ENCODE data around the gene SSTR5.

- TF ChIP-seq, protein P1, sequence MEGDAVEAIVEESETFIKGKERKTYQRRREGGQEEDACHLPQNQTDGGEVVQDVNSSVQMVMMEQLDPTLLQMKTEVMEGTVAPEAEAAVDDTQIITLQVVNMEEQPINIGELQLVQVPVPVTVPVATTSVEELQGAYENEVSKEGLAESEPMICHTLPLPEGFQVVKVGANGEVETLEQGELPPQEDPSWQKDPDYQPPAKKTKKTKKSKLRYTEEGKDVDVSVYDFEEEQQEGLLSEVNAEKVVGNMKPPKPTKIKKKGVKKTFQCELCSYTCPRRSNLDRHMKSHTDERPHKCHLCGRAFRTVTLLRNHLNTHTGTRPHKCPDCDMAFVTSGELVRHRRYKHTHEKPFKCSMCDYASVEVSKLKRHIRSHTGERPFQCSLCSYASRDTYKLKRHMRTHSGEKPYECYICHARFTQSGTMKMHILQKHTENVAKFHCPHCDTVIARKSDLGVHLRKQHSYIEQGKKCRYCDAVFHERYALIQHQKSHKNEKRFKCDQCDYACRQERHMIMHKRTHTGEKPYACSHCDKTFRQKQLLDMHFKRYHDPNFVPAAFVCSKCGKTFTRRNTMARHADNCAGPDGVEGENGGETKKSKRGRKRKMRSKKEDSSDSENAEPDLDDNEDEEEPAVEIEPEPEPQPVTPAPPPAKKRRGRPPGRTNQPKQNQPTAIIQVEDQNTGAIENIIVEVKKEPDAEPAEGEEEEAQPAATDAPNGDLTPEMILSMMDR (IDR thresholded peaks at IDR 0.05; ENCODE audit: low read depth, low read length, missing input control): no peak
- TF ChIP-seq REST (IDR thresholded peaks at IDR 0.05) (no peak), RAD21 (IDR thresholded peaks at IDR 0.05) (no peak), GABPA (IDR thresholded peaks at IDR 0.05 in 1 of 2, conservative IDR thresholded peaks at IDR 0.05 in 1 of 2) (no peak), JUND (IDR thresholded peaks at IDR 0.05) (no peak)
- TF ChIP-seq, protein P2, sequence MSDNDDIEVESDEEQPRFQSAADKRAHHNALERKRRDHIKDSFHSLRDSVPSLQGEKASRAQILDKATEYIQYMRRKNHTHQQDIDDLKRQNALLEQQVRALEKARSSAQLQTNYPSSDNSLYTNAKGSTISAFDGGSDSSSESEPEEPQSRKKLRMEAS (IDR thresholded peaks at IDR 0.05): no peak
These were observed 12.4 kb downstream of the SSTR5 start for GRCh38 chr16:1084971-1085370.

All from liver (tissue), 3 donors.